Epithelial cell of proximal tubule (primary cell): Measurements from ENCODE around the gene RNU1-2. TPM values are rescaled to one million over a fixed set of nuclear protein-coding genes. Genes with fewer than 3 reads are reported as not detected.
"Not testable (repeated sequence)": the region's sequence is repeated elsewhere in the genome, so short reads cannot be mapped to it uniquely, and the experiment has no call there.

Experiments
- DNase-seq: peaks from one replicate; pipeline ENCODE4 v3.0.0-alpha.2; 2011; ENCODE audit warnings: low read depth
- H3K4me3 ChIP-seq: 2 replicates; pipeline ENCODE4 v1.5.1; 2011; ENCODE audit warnings: low read depth, mild to moderate bottlenecking, low read length
- total RNA-seq: library from RNA; depleted of rRNA; stranded (reverse); fragments of >200 nt; gene quantifications from 2 replicates; pipeline ENCODE4 v1.2.3, GENCODE V29; 2015
- TF ChIP-seq, protein P1 (sequence below): conservative IDR thresholded peaks from 2 replicates; pipeline ENCODE4 v1.5.1; 2012; ENCODE audit warnings: low read depth, mild to moderate bottlenecking, low read length

Gene RNU1-2
- total RNA-seq, 1 donor from 2014 or later: under 0.01 TPM

DNA sequence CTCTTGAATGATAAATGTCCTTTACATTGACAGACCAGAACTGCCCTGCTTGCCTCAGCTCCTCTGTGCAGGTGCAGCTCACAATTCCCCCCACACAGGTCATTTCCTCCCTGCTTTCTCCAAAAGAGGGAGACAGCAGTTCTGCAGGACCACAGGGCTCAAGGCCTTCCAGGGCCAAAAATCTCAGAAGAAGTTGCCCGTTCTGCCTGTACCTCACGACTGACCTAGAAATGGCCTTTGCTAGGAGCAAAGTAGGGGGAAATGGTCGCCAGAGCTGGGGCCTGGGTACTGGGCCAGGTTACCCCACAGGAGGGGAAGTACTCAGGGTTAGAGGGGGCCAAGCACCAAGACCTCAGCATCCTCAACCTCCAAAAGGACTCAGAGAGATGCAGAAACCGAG is 11.1 kb downstream of the RNU1-2 start:
- no peak for DNase-seq

DNA sequence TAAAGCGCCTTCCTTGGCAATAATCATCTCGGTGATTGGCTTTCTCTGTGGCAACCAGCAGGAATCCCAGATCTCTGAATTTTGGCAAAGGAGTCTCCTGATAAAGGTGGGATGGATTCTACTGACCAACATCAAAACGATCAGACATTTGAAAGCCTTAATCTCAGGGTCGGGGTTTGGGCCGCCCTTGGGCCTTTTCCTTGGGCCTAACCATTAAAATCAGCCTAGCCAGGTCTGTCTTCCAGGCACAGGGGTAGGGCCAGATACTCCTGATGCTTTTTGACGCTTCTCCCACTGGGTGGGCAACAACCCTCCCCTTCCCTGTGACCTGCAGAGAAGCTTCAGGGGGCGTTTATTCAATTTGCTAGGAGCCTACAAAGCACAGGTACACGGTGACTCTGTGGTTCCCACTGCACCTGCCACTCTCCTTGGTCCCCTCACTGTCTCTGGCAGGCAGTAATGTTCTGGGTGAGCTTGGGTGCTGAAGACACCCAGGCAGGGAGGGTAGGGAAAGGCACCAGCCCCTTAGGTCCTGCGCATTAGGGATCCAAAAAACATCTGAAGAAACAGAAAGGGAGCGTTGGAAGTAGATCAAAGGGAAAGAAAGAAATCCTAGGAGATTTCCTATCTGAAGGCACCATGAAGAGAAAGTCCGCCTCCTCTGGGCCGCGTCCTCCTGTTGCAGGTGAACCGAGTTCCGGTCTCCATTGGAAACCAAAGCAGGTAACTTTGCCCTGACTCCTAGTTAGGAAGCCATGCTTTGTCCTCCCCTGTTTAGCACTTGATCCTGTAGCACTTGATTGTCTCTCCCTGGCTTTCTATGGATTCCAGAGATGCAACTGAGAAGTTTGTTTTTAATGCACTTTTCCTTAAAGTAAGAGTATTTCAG is 12.3 kb downstream of the RNU1-2 start:
- TF ChIP-seq, protein P1, sequence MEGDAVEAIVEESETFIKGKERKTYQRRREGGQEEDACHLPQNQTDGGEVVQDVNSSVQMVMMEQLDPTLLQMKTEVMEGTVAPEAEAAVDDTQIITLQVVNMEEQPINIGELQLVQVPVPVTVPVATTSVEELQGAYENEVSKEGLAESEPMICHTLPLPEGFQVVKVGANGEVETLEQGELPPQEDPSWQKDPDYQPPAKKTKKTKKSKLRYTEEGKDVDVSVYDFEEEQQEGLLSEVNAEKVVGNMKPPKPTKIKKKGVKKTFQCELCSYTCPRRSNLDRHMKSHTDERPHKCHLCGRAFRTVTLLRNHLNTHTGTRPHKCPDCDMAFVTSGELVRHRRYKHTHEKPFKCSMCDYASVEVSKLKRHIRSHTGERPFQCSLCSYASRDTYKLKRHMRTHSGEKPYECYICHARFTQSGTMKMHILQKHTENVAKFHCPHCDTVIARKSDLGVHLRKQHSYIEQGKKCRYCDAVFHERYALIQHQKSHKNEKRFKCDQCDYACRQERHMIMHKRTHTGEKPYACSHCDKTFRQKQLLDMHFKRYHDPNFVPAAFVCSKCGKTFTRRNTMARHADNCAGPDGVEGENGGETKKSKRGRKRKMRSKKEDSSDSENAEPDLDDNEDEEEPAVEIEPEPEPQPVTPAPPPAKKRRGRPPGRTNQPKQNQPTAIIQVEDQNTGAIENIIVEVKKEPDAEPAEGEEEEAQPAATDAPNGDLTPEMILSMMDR: no peak
- no peak for DNase-seq
- H3K4me3 ChIP-seq: no peak overlapping the region

More for the DNA sequence above, 11.1 kb downstream of the RNU1-2 start:
- no peak overlapping the region for H3K4me3 ChIP-seq
- TF ChIP-seq, protein P1: no peak

DNA sequence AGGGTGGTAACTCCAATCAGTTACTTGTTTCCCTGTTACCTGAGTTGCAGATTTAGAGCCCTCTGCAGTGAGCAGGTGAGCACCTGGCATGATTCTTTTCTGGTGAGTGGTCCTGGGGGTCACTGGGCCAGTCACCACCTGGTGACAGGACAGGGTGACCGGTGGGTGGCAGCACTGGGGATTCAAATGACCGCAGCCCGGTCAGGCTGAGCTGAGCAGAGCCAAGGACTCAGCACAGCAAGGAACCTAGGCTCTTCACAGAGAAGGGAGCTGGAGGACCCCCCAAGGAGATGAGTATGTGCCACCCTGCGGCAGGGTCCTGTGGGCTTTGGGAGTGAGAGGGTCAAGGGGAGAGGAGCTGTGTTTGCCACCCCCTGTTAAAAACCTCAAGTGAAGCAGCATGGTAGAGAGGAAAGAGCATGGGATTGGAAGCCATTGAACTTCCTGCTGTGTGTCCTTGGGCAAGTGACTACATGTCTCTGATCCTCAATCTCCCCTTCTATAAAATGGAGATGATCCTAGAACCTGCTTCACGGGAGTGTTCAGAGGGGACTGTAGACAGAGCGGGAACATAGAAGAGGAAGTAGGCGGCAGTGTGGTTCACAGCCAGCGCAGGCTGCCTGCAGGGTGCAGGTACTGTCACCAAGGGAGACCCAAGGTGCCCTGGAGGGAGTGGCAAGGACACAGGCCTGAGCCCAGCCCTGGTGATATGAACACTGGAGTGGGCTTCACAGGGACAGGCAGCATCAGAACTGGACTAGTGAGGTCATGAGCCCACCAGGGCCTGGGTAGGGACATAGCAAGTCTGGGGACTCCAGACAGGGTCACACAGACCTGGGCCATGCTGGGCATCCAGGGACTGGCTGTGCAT is 16.3 kb downstream of the RNU1-2 start:
- DNase-seq, H3K4me3 ChIP-seq: not testable (repeated sequence)
- TF ChIP-seq, protein P1: peak; percentile 42

DNA sequence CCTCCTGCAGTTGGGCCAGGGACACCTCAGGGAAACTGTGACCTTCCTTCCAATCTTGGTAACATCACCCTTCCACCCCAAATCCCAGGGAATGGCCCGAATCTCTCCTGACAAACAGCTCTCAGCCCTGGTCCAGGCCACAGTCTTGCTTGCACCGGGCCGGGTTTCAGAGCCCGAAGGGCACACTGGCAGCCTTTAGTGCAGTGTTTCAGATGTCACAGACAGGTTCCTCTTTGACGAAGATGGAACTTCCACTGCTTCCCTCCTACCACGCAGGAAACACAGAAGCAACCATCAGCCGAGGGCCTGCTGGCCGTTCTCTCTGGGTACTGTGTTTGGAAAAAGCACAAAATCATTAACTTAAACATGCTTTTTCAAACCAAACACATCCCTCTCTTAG is 17.0 kb downstream of the RNU1-2 start:
- not testable (repeated sequence) for H3K4me3 ChIP-seq, DNase-seq

DNA sequence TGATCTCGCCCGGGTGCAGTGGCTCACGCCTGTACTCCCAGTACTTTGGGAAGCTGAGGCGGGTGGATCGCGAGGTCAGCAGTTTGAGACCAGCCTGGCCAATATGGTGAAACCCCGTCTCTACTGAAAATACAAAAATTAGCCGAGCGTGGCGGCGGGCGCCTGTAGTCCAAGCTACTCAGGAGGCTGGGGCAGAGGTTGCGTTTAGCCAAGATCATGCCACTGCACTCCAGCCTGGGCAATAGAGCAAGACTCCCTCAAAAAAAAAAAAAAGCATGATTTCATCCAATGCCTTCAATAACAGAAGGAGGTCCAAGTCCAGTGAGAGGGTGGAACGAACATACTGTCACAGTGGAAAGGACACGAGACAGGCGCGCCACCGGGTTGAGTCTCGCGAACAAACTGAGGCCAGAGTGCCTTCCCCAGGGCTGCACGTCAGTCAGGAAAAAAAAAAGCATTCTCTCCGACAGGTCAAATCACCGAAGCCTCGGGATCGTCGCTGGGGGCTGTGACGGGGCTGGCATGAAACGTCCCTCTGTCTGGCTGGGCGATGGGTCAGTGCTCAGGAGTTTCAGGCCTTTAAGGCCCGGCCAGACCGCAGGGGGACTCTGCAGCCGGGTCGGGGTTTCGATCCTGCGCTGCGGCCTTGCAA is 17.5 kb downstream of the RNU1-2 start:
- H3K4me3 ChIP-seq: peak overlapping the region; percentile 66
- TF ChIP-seq, protein P1: no peak
- DNase-seq: no peak

DNA sequence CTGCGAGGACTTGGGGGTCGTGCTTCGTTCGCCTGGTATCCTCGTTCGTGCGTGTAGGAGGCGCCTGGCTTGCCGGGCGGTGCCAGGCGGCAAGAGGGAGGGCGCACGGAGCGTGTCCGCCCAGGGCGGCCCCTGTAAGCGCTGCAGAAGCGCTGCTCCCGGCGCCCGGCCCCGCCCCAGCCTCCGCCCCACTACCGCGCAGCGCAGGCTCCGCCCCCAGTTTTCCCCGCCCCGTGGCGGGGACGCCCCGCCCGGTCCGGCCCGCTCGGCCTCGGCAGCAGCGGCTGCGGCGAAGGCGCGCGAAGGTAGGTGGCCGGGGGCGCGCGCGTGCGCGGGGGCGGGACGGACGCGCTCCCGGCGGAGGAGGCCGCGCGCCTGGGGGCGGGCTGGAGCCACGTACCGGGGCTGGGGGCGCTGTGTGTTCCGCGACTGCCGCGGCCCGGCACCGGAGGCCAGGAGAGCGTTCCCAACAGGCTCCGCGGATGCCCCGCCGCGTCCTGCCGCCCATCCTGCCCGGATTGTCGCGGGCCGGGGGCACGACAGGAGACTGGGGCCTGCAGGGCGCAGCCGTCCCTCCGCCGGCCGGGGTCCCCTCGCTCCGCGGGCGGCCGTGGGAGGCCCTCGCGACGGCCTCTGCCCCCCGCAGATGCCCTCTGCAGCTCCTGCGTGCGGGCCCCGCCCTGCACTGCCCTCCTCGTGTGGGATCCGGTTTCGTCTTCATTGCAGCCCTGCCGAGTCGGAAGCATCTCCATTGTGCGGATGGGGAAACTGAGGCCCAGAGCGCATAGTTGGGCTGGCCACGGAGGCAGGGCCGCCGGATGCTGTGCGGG is 18.3 kb downstream of the RNU1-2 start:
- TF ChIP-seq, protein P1: peak; percentile 2
- no peak for DNase-seq
- H3K4me3 ChIP-seq: peak overlapping the region; percentile 66

DNA sequence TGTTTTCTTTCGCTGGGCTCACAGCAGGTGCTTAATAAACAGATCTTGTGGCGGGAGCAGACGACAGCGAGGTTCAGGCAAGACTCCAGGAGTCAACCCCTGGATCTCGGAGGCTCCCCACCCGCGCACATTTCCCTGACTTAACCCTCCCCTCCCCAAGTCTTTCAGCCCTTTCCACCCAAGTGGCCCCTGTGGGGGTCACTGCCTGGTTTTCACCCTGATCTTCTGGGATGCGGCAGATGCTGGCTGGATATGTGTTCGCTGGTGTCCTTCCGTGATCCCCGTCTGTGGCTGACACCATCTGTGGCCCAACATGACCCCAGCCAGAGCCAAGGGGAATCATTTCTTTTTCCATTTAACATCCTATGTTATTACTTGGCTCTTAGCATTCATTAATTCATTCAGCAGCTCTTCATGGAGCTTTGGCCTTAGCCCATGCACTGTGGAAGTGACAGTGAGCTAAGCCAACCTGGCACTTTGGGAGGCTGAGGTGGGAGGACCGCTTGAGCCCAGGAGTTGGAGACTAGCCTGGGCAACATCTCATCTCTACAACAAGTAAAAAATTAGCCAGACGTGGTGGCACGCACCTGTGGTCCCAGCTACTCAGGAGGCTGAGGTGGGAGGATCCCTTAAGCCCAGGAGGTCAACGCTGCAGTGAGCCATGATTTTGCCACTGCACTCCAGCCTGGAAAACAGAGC is 19.3 kb downstream of the RNU1-2 start:
- H3K4me3 ChIP-seq: peak overlapping the region; percentile 66
- not testable (repeated sequence) for DNase-seq
